ENCODE measurements around the gene TEAD3. TPM values are rescaled to one million over a fixed set of nuclear protein-coding genes. Genes with fewer than 3 reads are reported as not detected.

The TEAD3 gene
- total RNA-seq, 1 donor, result 11.2 TPM

- Histone ChIP-seq H3K79me2 (ENCODE audit: insufficient read depth, low read length) (no peaks in the 10 kb centered on the region), H3K9me3 (ENCODE audit: low read depth, low read length) (no peaks in the 10 kb centered on the region), H3K4me3 (ENCODE audit: insufficient read depth, low read length) (no peak overlapping the region), H3K36me3 (ENCODE audit: insufficient read depth, low read length) (no peaks in the 10 kb centered on the region), H3K27ac (ENCODE audit: low read depth, low read length) (no peak overlapping the region), H3K4me2 (ENCODE audit: insufficient read depth, low read length) (no peak overlapping the region), H2AFZ (ENCODE audit: low read length) (no peak overlapping the region), H4K20me1 (ENCODE audit: insufficient read depth, low read length) (no peaks in the 10 kb centered on the region), H3K27me3 (ENCODE audit: insufficient read depth, low read length) (no peaks in the 10 kb centered on the region), H3K4me1 (ENCODE audit: insufficient read depth, low read length) (no peaks in the 10 kb centered on the region)
- no peak for DNase-seq (ENCODE audit: insufficient read length, low spot score, missing footprints)
- no peak for TF ChIP-seq CTCF (IDR thresholded peaks at IDR 0.05; ENCODE audit: extremely low read depth, low read depth, low read length)
These were observed 53.4 kb downstream of the TEAD3 start for GRCh38 chr6:35443341-35444030.

DNA sequence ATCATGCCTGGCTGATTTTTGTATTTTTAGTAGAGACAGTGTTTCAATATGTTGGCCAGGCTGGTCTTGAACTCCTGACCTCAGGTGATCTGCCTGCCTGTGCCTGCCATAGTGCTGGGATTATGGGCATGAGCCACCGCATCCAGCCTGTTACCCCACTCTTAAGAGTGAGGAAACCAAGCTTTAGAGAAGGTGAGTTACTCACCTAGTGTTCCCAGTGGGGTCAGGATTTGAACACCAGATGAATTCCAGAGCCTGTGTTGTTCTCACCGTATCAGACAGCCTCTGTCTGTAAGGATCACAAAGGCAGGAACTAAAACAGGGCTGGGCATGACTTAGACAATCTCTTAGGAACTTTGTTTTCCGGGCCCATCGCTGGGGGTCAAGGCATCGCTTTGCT is 54.2 kb downstream of the TEAD3 start:
- no peak overlapping the region for H3K4me3 ChIP-seq (ENCODE audit: insufficient read depth, low read length)
- DNase-seq (ENCODE audit: insufficient read length, low spot score, missing footprints), result no peak
- no peaks in the 10 kb centered on the region for H3K4me1 ChIP-seq (ENCODE audit: insufficient read depth, low read length)
- no peak overlapping the region for H3K4me2 ChIP-seq (ENCODE audit: insufficient read depth, low read length)
- no peak overlapping the region for H3K27ac ChIP-seq (ENCODE audit: low read depth, low read length)
- no peaks in the 10 kb centered on the region for H3K27me3 ChIP-seq (ENCODE audit: insufficient read depth, low read length)
- no peaks in the 10 kb centered on the region for H3K9me3 ChIP-seq (ENCODE audit: low read depth, low read length)
- TF ChIP-seq CTCF (IDR thresholded peaks at IDR 0.05; ENCODE audit: extremely low read depth, low read depth, low read length), result no peak
- H3K79me2 ChIP-seq (ENCODE audit: insufficient read depth, low read length), result no peaks in the 10 kb centered on the region
- no peaks in the 10 kb centered on the region for H4K20me1 ChIP-seq (ENCODE audit: insufficient read depth, low read length)
- H3K36me3 ChIP-seq (ENCODE audit: insufficient read depth, low read length), result no peaks in the 10 kb centered on the region
- no peak overlapping the region for H2AFZ ChIP-seq (ENCODE audit: low read length)

- Histone ChIP-seq H3K4me3 (ENCODE audit: insufficient read depth, low read length) (no peak overlapping the region), H3K79me2 (ENCODE audit: insufficient read depth, low read length) (no peaks in the 10 kb centered on the region), H3K27ac (ENCODE audit: low read depth, low read length) (no peak overlapping the region), H3K4me1 (ENCODE audit: insufficient read depth, low read length) (no peaks in the 10 kb centered on the region), H4K20me1 (ENCODE audit: insufficient read depth, low read length) (no peaks in the 10 kb centered on the region), H3K4me2 (ENCODE audit: insufficient read depth, low read length) (no peak overlapping the region), H3K9me3 (ENCODE audit: low read depth, low read length) (no peaks in the 10 kb centered on the region), H3K27me3 (ENCODE audit: insufficient read depth, low read length) (no peaks in the 10 kb centered on the region), H2AFZ (ENCODE audit: low read length) (no peak overlapping the region), H3K36me3 (ENCODE audit: insufficient read depth, low read length) (no peaks in the 10 kb centered on the region)
- no peak for DNase-seq (ENCODE audit: insufficient read length, low spot score, missing footprints)
- TF ChIP-seq CTCF (IDR thresholded peaks at IDR 0.05; ENCODE audit: extremely low read depth, low read depth, low read length), result no peak
These were observed 55.2 kb downstream of the TEAD3 start for GRCh38 chr6:35441642-35442041.

DNA sequence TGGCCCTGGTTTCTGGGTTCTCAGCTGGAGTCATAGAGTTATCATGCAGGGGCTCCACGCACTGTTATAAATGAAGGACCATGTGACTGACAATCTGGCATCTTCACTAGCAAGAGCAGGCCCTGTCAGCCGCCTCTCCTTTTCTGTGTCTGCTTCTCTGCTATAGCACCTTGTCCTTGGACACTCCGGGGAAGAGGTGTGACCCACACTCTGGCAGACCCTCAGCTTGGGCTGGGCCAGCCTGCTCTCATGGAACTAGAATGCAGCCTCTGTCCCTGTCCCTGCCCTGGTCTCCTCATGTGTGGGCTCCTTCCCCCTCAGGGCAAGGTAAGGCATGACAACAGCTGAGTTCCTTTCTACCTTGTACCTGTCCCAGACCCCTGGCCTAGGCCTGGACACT is 55.7 kb downstream of the TEAD3 start:
- Histone ChIP-seq H3K27me3 (ENCODE audit: insufficient read depth, low read length) (no peaks in the 10 kb centered on the region), H3K4me1 (ENCODE audit: insufficient read depth, low read length) (no peaks in the 10 kb centered on the region), H2AFZ (ENCODE audit: low read length) (no peak overlapping the region), H3K9me3 (ENCODE audit: low read depth, low read length) (no peaks in the 10 kb centered on the region), H3K79me2 (ENCODE audit: insufficient read depth, low read length) (no peaks in the 10 kb centered on the region), H3K36me3 (ENCODE audit: insufficient read depth, low read length) (no peaks in the 10 kb centered on the region), H3K4me3 (ENCODE audit: insufficient read depth, low read length) (no peak overlapping the region), H3K4me2 (ENCODE audit: insufficient read depth, low read length) (no peak overlapping the region), H4K20me1 (ENCODE audit: insufficient read depth, low read length) (no peaks in the 10 kb centered on the region), H3K27ac (ENCODE audit: low read depth, low read length) (no peak overlapping the region)
- no peak for TF ChIP-seq CTCF (IDR thresholded peaks at IDR 0.05; ENCODE audit: extremely low read depth, low read depth, low read length)
- no peak for DNase-seq (ENCODE audit: insufficient read length, low spot score, missing footprints)

Data from osteoblast (primary cell).